Neural progenitor cell (in vitro differentiated cells): ENCODE measurements around the gene CEBPB.

Experiments used
- EZH2phosphoT487 ChIP-seq: fragments of 200-600 bp; sonication (generic); IDR thresholded peaks from 2 replicates; pipeline ENCODE4 v1.6.1; 2017; ENCODE audit warnings: antibody characterized with exemption
- TF ChIP-seq, protein P1 (sequence below): fragments of 200-600 bp; sonication (generic); IDR thresholded peaks from 2 replicates; pipeline ENCODE4 v1.5.1; 2017; ENCODE audit warnings: antibody characterized with exemption, mild to moderate bottlenecking

- TF ChIP-seq, protein P1, sequence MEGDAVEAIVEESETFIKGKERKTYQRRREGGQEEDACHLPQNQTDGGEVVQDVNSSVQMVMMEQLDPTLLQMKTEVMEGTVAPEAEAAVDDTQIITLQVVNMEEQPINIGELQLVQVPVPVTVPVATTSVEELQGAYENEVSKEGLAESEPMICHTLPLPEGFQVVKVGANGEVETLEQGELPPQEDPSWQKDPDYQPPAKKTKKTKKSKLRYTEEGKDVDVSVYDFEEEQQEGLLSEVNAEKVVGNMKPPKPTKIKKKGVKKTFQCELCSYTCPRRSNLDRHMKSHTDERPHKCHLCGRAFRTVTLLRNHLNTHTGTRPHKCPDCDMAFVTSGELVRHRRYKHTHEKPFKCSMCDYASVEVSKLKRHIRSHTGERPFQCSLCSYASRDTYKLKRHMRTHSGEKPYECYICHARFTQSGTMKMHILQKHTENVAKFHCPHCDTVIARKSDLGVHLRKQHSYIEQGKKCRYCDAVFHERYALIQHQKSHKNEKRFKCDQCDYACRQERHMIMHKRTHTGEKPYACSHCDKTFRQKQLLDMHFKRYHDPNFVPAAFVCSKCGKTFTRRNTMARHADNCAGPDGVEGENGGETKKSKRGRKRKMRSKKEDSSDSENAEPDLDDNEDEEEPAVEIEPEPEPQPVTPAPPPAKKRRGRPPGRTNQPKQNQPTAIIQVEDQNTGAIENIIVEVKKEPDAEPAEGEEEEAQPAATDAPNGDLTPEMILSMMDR, result no peak
- TF ChIP-seq EZH2phosphoT487, result no peak
Measured at GRCh38 chr20:50216543-50217206, 26.0 kb downstream of the CEBPB start.
